Panc1 (cell line): ENCODE data around the gene ARID5B. TPM values are rescaled to one million over a fixed set of nuclear protein-coding genes. Genes with fewer than 3 reads are reported as not detected.

ENCODE experiments used
- ATAC-seq: fragments of 200-7000 bp; cut with Tn5 transposase; 2 replicates; pipeline ENCODE4 v1.9.1; 2020; ENCODE audit warnings: mild to moderate bottlenecking, moderate library complexity
- BruUV-seq: library from RNA; stranded (reverse); fragments of 400-500 nt; replicated peaks from 2 replicates; lab custom pipeline; 2021; lab: Mats Ljungman, UMichigan
- CTCF ChIA-PET: fragments of 300-600 bp; sonication (Branson Sonifier 250); formaldehyde crosslinking; loops from one replicate; lab custom pipeline; 2022; ENCODE audit warnings: antibody characterized with exemption; lab: Charles Lee
- POLR2A ChIA-PET: fragments of 300-600 bp; sonication (Branson Sonifier 250); formaldehyde crosslinking; loops from one replicate; lab custom pipeline; 2022; ENCODE audit warnings: antibody characterized with exemption; lab: Charles Lee
- DNase-seq: peaks from one replicate; pipeline ENCODE4 v3.0.0-alpha.2; 2010; ENCODE audit warnings: low read depth, low spot score
- H3K27ac ChIP-seq: 2 replicates; pipeline ENCODE4 v1.5.1; 2011; ENCODE audit warnings: mild to moderate bottlenecking, low read length, inconsistent platforms
- H3K27me3 ChIP-seq: fragments of 200-500 bp; sonication (Bioruptor generic); 2 replicates; pipeline ENCODE4 v1.6.0; 2014; ENCODE audit warnings: low read length, inconsistent platforms; ENCODE audit not compliant: control insufficient read depth, insufficient read depth
- H3K36me3 ChIP-seq: fragments of 200-500 bp; sonication (Bioruptor generic); 2 replicates; pipeline ENCODE4 v1.5.1; 2014; ENCODE audit warnings: inconsistent platforms, mild to moderate bottlenecking, low read length, moderate library complexity; ENCODE audit not compliant: control insufficient read depth, insufficient read depth
- H3K4me1 ChIP-seq: 2 replicates; pipeline ENCODE4 v1.5.1; 2011; ENCODE audit warnings: inconsistent platforms, mild to moderate bottlenecking, low read length, moderate library complexity; ENCODE audit not compliant: control insufficient read depth, insufficient read depth
- H3K4me3 ChIP-seq, 2 experiments: 2 replicates each; pipeline ENCODE4 v1.5.1; 2011 to 2012; ENCODE audit warnings: low read depth in 2 of 2, low read length in 2 of 2, mild to moderate bottlenecking in 2 of 2, inconsistent platforms in 1 of 2, moderate library complexity in 1 of 2
- H3K9me3 ChIP-seq: fragments of 200-500 bp; sonication (Bioruptor generic); 2 replicates; pipeline ENCODE4 v1.5.1; 2014; ENCODE audit warnings: low read depth, mild to moderate bottlenecking, inconsistent platforms, low read length, moderate library complexity; ENCODE audit not compliant: control insufficient read depth, insufficient read depth
- POLR2AphosphoS5 ChIP-seq: IDR thresholded peaks from 2 replicates; pipeline ENCODE4 v1.6.1; 2012; ENCODE audit warnings: mild to moderate bottlenecking, low read depth, low read length, moderate library complexity
- REST ChIP-seq, 2 experiments: IDR thresholded peaks; 2 replicates each; pipeline ENCODE4 v1.6.1; 2011 to 2012; ENCODE audit warnings: low read depth in 2 of 2, control low read depth in 1 of 2, low read length in 1 of 2, mild to moderate bottlenecking in 1 of 2, moderate library complexity in 1 of 2; ENCODE audit not compliant: insufficient read depth in 1 of 2
- SIN3A ChIP-seq: IDR thresholded peaks from 2 replicates; pipeline ENCODE4 v1.6.1; 2012; ENCODE audit warnings: low read depth, mild to moderate bottlenecking, low read length, moderate library complexity, borderline replicate concordance; ENCODE audit not compliant: insufficient read depth
- TCF7L2 ChIP-seq: IDR thresholded peaks from 2 replicates; pipeline ENCODE4 v1.6.1; 2011; ENCODE audit warnings: mild to moderate bottlenecking, low read depth, low read length, inconsistent platforms
- in situ Hi-C: cut with HindIII; loops from 2 replicates; pipeline ENCODE4 v1.10.0; 2016; ENCODE audit warnings: low sequenced_read_pairs, low pct_unique_long_range_greater_than_20kb
- intact Hi-C: fragments of 100-400 bp; cut with micrococcal nuclease; formaldehyde crosslinking; loops from one replicate; pipeline ENCODE4 v1.10.0; 2022; ENCODE audit not compliant: unreplicated experiment
- total RNA-seq: library from RNA; stranded (reverse); gene quantifications from one replicate; pipeline ENCODE4 v1.2.1, GENCODE V29; 2021; ENCODE audit not compliant: unreplicated experiment
- TF ChIP-seq, protein P1 (sequence below): fragments of 450-650 bp; IDR thresholded peaks from 2 replicates; pipeline ENCODE4 v1.5.1; 2017; ENCODE audit warnings: mild to moderate bottlenecking

ARID5B gene
- total RNA-seq, 1 experiment from 2014 or later = 22.7 TPM

DNA sequence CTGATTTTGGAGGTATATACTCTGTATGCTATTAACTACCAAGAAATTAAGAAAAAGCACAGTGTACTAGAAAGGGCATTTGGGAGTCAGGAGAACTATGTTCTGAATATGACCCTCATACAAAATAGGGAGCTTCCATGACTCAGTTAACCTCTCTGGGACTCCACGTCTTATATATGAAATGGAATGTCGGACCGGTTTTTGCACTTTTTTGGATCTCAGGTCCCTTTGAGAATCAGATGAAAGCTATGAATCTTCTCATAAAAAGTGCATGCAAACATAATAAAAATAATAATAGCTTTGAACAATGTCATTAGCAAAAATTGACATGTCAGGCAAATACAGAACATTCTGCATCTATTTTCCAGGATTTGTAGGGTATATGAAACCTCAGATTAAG lies 113.0 kb downstream of the ARID5B start:
- Histone ChIP-seq H3K4me3 (no peak overlapping the region), H3K4me1 (peaks cover 32% of the 10 kb centered on the region), H3K27me3 (no peaks in the 10 kb centered on the region), H3K36me3 (no peaks in the 10 kb centered on the region), H3K9me3 (no peaks in the 10 kb centered on the region), H3K27ac (no peak overlapping the region)
- in situ Hi-C loops = no loop called here
- BruUV-seq = no TSS peak
- no peak for DNase-seq
- no peak for ATAC-seq
- ChIA-PET CTCF (no interaction called here), POLR2A (no interaction called here)
- intact Hi-C loops = no loop called here
- TF ChIP-seq SIN3A (no peak), POLR2AphosphoS5 (no peak), TCF7L2 (no peak), REST (IDR thresholded peaks at IDR 0.05; ENCODE audit: insufficient read depth in 1 of 2, low read depth in 2 of 2, low read length in 1 of 2) (no peak)
- TF ChIP-seq, protein P1, sequence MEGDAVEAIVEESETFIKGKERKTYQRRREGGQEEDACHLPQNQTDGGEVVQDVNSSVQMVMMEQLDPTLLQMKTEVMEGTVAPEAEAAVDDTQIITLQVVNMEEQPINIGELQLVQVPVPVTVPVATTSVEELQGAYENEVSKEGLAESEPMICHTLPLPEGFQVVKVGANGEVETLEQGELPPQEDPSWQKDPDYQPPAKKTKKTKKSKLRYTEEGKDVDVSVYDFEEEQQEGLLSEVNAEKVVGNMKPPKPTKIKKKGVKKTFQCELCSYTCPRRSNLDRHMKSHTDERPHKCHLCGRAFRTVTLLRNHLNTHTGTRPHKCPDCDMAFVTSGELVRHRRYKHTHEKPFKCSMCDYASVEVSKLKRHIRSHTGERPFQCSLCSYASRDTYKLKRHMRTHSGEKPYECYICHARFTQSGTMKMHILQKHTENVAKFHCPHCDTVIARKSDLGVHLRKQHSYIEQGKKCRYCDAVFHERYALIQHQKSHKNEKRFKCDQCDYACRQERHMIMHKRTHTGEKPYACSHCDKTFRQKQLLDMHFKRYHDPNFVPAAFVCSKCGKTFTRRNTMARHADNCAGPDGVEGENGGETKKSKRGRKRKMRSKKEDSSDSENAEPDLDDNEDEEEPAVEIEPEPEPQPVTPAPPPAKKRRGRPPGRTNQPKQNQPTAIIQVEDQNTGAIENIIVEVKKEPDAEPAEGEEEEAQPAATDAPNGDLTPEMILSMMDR = no peak

DNA sequence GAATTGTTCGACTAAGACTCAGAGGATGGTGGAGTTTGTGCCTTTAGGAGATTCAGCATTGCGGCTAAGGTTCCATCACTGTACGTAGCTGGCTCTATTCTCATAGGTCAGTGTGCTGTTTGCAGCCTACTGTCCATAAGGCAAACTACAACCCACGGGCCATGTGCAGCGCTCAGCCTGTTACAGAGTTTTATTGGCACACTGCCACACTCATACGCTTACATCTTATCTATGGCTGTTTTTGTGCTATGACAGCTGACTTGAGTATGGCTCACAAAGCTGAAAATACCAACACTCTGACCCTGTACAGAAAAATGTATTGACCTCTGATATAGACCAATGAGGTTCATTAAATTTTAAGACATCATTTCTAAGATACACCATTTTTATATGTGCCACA lies 114.5 kb downstream of the ARID5B start:
- TF ChIP-seq TCF7L2 = no peak
- no peak for TF ChIP-seq REST (IDR thresholded peaks at IDR 0.05; ENCODE audit: insufficient read depth in 1 of 2, low read depth in 2 of 2, low read length in 1 of 2)
- TF ChIP-seq, protein P1 = no peak
- no peak for TF ChIP-seq SIN3A
- no peak for TF ChIP-seq POLR2AphosphoS5
- no peaks in the 10 kb centered on the region for H3K9me3 ChIP-seq
- ATAC-seq = peak; percentile 58; the same call in 1 of the 2 replicates
- H3K4me1 ChIP-seq = peaks cover 45% of the 10 kb centered on the region
- H3K36me3 ChIP-seq = no peaks in the 10 kb centered on the region
- no peak overlapping the region for H3K27ac ChIP-seq
- in situ Hi-C loops = no loop called here
- H3K27me3 ChIP-seq = no peaks in the 10 kb centered on the region
- DNase-seq = no peak
- POLR2A ChIA-PET = no interaction called here
- intact Hi-C loops = no loop called here
- CTCF ChIA-PET = no interaction called here
- no peak overlapping the region for H3K4me3 ChIP-seq
- BruUV-seq = no TSS peak
